SJCRH30 (cell line): ENCODE data around the gene ACADVL. TPM values are rescaled to one million over a fixed set of nuclear protein-coding genes. Genes with fewer than 3 reads are reported as not detected.
A peak's percentile ranks its signal among the peaks of the same experiment; 100 is the strongest.

Source experiments
- DNase-seq, 2 experiments: peaks; one replicate each; pipeline ENCODE4 v3.0.0-alpha.2; 2015 to 2020
- H3K27ac ChIP-seq: fragments of 250-450 bp; sonication (Bioruptor Pico); 2 replicates; pipeline ENCODE4 v1.5.1; 2020; ENCODE audit warnings: mild to moderate bottlenecking, moderate library complexity
- H3K27me3 ChIP-seq: fragments of 250-450 bp; sonication (Bioruptor Pico); 2 replicates; pipeline ENCODE4 v1.5.1; 2020; ENCODE audit warnings: mild to moderate bottlenecking, moderate library complexity
- H3K36me3 ChIP-seq: fragments of 250-450 bp; sonication (Bioruptor Pico); 2 replicates; pipeline ENCODE4 v1.5.1; 2020; ENCODE audit warnings: mild to moderate bottlenecking, moderate library complexity
- H3K4me1 ChIP-seq: fragments of 250-450 bp; sonication (Bioruptor Pico); 2 replicates; pipeline ENCODE4 v1.5.1; 2020; ENCODE audit warnings: mild to moderate bottlenecking, moderate library complexity
- H3K4me3 ChIP-seq: fragments of 250-450 bp; sonication (Bioruptor Pico); 2 replicates; pipeline ENCODE4 v1.5.1; 2020; ENCODE audit warnings: mild to moderate bottlenecking, moderate library complexity
- H3K9me3 ChIP-seq: fragments of 250-450 bp; sonication (Bioruptor Pico); replicated peaks from 2 replicates; pipeline ENCODE4 v1.5.1; 2020; ENCODE audit warnings: mild to moderate bottlenecking, moderate library complexity
- total RNA-seq: library from RNA; depleted of rRNA; stranded (reverse); fragments of >200 nt; shearing (Covaris generic); gene quantifications from 2 replicates; pipeline ENCODE4 v1.2.3, GENCODE V29; 2014

ACADVL gene
- total RNA-seq, 1 experiment from 2014 or later = 64.2 TPM

- H3K9me3 ChIP-seq = no peaks in the 10 kb centered on the region
- H3K36me3 ChIP-seq = no peaks in the 10 kb centered on the region
- no peaks in the 10 kb centered on the region for H3K4me1 ChIP-seq
- DNase-seq = no peak
- no peak overlapping the region for H3K27ac ChIP-seq
- H3K4me3 ChIP-seq = no peak overlapping the region
- H3K27me3 ChIP-seq = no peaks in the 10 kb centered on the region
Measured at GRCh38 chr17:7183433-7184090, 36.2 kb upstream of the ACADVL start.

GRCh38 chr17:7184091-7184488 lies 35.6 kb upstream of the ACADVL start:
- no peaks in the 10 kb centered on the region for H3K4me1 ChIP-seq
- peak in 1 of 2 experiments; percentile 21 for DNase-seq
- H3K36me3 ChIP-seq = no peaks in the 10 kb centered on the region
- no peaks in the 10 kb centered on the region for H3K9me3 ChIP-seq
- H3K27ac ChIP-seq = no peak overlapping the region
- H3K27me3 ChIP-seq = no peaks in the 10 kb centered on the region
- H3K4me3 ChIP-seq = no peak overlapping the region

GRCh38 chr17:7184647-7185046 lies 35.1 kb upstream of the ACADVL start:
- no peak overlapping the region for H3K4me3 ChIP-seq
- no peak overlapping the region for H3K27ac ChIP-seq
- no peaks in the 10 kb centered on the region for H3K36me3 ChIP-seq
- H3K4me1 ChIP-seq = no peaks in the 10 kb centered on the region
- no peak for DNase-seq
- H3K9me3 ChIP-seq = no peaks in the 10 kb centered on the region
- no peaks in the 10 kb centered on the region for H3K27me3 ChIP-seq

GRCh38 chr17:7186241-7186640 lies 33.5 kb upstream of the ACADVL start:
- H3K4me3 ChIP-seq = no peak overlapping the region
- no peaks in the 10 kb centered on the region for H3K27me3 ChIP-seq
- H3K4me1 ChIP-seq = no peaks in the 10 kb centered on the region
- no peaks in the 10 kb centered on the region for H3K36me3 ChIP-seq
- H3K27ac ChIP-seq = no peak overlapping the region
- no peaks in the 10 kb centered on the region for H3K9me3 ChIP-seq
- DNase-seq = peak in 1 of 2 experiments; percentile 12

GRCh38 chr17:7190276-7190917 lies 29.3 kb upstream of the ACADVL start:
- no peaks in the 10 kb centered on the region for H3K27me3 ChIP-seq
- H3K36me3 ChIP-seq = no peaks in the 10 kb centered on the region
- no peak for DNase-seq
- H3K4me3 ChIP-seq = no peak overlapping the region
- no peak overlapping the region for H3K27ac ChIP-seq
- no peaks in the 10 kb centered on the region for H3K9me3 ChIP-seq
- H3K4me1 ChIP-seq = no peaks in the 10 kb centered on the region

GRCh38 chr17:7191069-7191468 lies 28.7 kb upstream of the ACADVL start:
- no peaks in the 10 kb centered on the region for H3K27me3 ChIP-seq
- no peaks in the 10 kb centered on the region for H3K36me3 ChIP-seq
- no peak for DNase-seq

GRCh38 chr17:7191571-7192270 lies 28.0 kb upstream of the ACADVL start:
- no peak overlapping the region for H3K4me3 ChIP-seq
- DNase-seq = peak; percentile 42 to 52
- H3K9me3 ChIP-seq = no peaks in the 10 kb centered on the region
- no peak overlapping the region for H3K27ac ChIP-seq
- H3K36me3 ChIP-seq = no peaks in the 10 kb centered on the region
- H3K27me3 ChIP-seq = no peaks in the 10 kb centered on the region
- H3K4me1 ChIP-seq = no peaks in the 10 kb centered on the region

More at GRCh38 chr17:7191069-7191468, 28.7 kb upstream of the ACADVL start:
- H3K9me3 ChIP-seq = no peaks in the 10 kb centered on the region
- no peak overlapping the region for H3K27ac ChIP-seq
- no peak overlapping the region for H3K4me3 ChIP-seq
- H3K4me1 ChIP-seq = no peaks in the 10 kb centered on the region

GRCh38 chr17:7192271-7192937 lies 27.3 kb upstream of the ACADVL start:
- Histone ChIP-seq H3K27me3 (no peaks in the 10 kb centered on the region), H3K27ac (no peak overlapping the region), H3K4me1 (no peaks in the 10 kb centered on the region), H3K36me3 (no peaks in the 10 kb centered on the region), H3K4me3 (no peak overlapping the region), H3K9me3 (no peaks in the 10 kb centered on the region)
- no peak for DNase-seq

GRCh38 chr17:7195971-7196370 lies 23.8 kb upstream of the ACADVL start:
- Histone ChIP-seq H3K4me3 (no peak overlapping the region), H3K36me3 (no peaks in the 10 kb centered on the region), H3K9me3 (no peaks in the 10 kb centered on the region), H3K4me1 (no peaks in the 10 kb centered on the region), H3K27ac (no peak overlapping the region), H3K27me3 (no peaks in the 10 kb centered on the region)
- DNase-seq = no peak

- Histone ChIP-seq H3K4me3 (no peak overlapping the region), H3K27me3 (no peaks in the 10 kb centered on the region), H3K27ac (no peak overlapping the region), H3K9me3 (no peaks in the 10 kb centered on the region), H3K4me1 (no peaks in the 10 kb centered on the region), H3K36me3 (no peaks in the 10 kb centered on the region)
- DNase-seq = no peak
Measured at GRCh38 chr17:7196651-7197401, 22.9 kb upstream of the ACADVL start.

GRCh38 chr17:7203391-7203790 lies 16.3 kb upstream of the ACADVL start:
- H3K9me3 ChIP-seq = no peaks in the 10 kb centered on the region
- H3K27me3 ChIP-seq = no peaks in the 10 kb centered on the region
- no peaks in the 10 kb centered on the region for H3K36me3 ChIP-seq
- H3K27ac ChIP-seq = no peak overlapping the region
- no peak overlapping the region for H3K4me3 ChIP-seq
- no peak for DNase-seq
- H3K4me1 ChIP-seq = no peaks in the 10 kb centered on the region

- Histone ChIP-seq H3K9me3 (no peaks in the 10 kb centered on the region), H3K4me3 (no peak overlapping the region), H3K27ac (no peak overlapping the region), H3K4me1 (no peaks in the 10 kb centered on the region), H3K36me3 (no peaks in the 10 kb centered on the region), H3K27me3 (no peaks in the 10 kb centered on the region)
- DNase-seq = no peak
Measured at GRCh38 chr17:7204336-7204735, 15.4 kb upstream of the ACADVL start.

GRCh38 chr17:7204828-7205461 lies 14.8 kb upstream of the ACADVL start:
- H3K9me3 ChIP-seq = no peaks in the 10 kb centered on the region
- H3K4me3 ChIP-seq = peak overlapping the region; percentile 37
- no peaks in the 10 kb centered on the region for H3K36me3 ChIP-seq
- no peak overlapping the region for H3K27ac ChIP-seq
- no peaks in the 10 kb centered on the region for H3K4me1 ChIP-seq
- peak; percentile 50 to 53 for DNase-seq
- no peaks in the 10 kb centered on the region for H3K27me3 ChIP-seq

- H3K27me3 ChIP-seq = no peaks in the 10 kb centered on the region
- no peaks in the 10 kb centered on the region for H3K4me1 ChIP-seq
- no peak overlapping the region for H3K27ac ChIP-seq
- no peaks in the 10 kb centered on the region for H3K36me3 ChIP-seq
- DNase-seq = no peak
- H3K4me3 ChIP-seq = no peak overlapping the region
- no peaks in the 10 kb centered on the region for H3K9me3 ChIP-seq
Measured at GRCh38 chr17:7205561-7205960, 14.2 kb upstream of the ACADVL start.
